GM18502 (cell line): ENCODE data around the gene MED28.
A peak's percentile ranks its signal among the peaks of the same experiment; 100 is the strongest.
"Not testable (repeated sequence)": the region's sequence is repeated elsewhere in the genome, so short reads cannot be mapped to it uniquely, and the experiment has no call there.

Experiments
- ATAC-seq: cut with Tn5 transposase; IDR thresholded peaks from one replicate; pipeline ENCODE4 v1.9.1; 2021; ENCODE audit warnings: mild to moderate bottlenecking; ENCODE audit not compliant: unreplicated experiment, poor library complexity

MED28 gene

GRCh38 chr4:17659196-17659595, 44.8 kb downstream of the MED28 start:
- not testable (repeated sequence) for ATAC-seq

- ATAC-seq = no peak
These were observed 48.3 kb downstream of the MED28 start for GRCh38 chr4:17662694-17663093.

- peak; percentile 94 for ATAC-seq
These were observed 50.3 kb downstream of the MED28 start for GRCh38 chr4:17664755-17665154.

GRCh38 chr4:17665346-17665745, 50.9 kb downstream of the MED28 start:
- peak; percentile 29 for ATAC-seq

GRCh38 chr4:17665852-17666251, 51.4 kb downstream of the MED28 start:
- no peak for ATAC-seq

GRCh38 chr4:17667253-17667652, 52.8 kb downstream of the MED28 start:
- no peak for ATAC-seq

- no peak for ATAC-seq
These were observed 53.3 kb downstream of the MED28 start for GRCh38 chr4:17667653-17668201.

GRCh38 chr4:17670423-17670822, 56.0 kb downstream of the MED28 start:
- ATAC-seq = no peak

GRCh38 chr4:17680559-17681280, 66.3 kb downstream of the MED28 start:
- ATAC-seq = no peak

GRCh38 chr4:17681281-17682221, 67.1 kb downstream of the MED28 start:
- no peak for ATAC-seq

- no peak for ATAC-seq
These were observed 67.8 kb downstream of the MED28 start for GRCh38 chr4:17682222-17682566.
